HEK293 (cell line): Measurements from ENCODE around the gene BRF1.

Experiments used
- CTCF ChIA-PET: fragments of 350-600 bp; formaldehyde crosslinking; extraction: SDS; loops from one replicate; lab custom pipeline; 2021; ENCODE audit warnings: antibody characterized with exemption; lab: Yijun Ruan, JAX
- POLR2A ChIA-PET: fragments of 300-600 bp; formaldehyde crosslinking; extraction: SDS; loops from one replicate; lab custom pipeline; 2020; ENCODE audit warnings: antibody characterized with exemption, inconsistent platforms; lab: Yijun Ruan, JAX
- H3K27ac ChIP-seq: fragments of 200-500 bp; sonication (Bioruptor generic); 2 replicates; pipeline ENCODE4 v1.5.1; 2014; ENCODE audit warnings: low read depth, low read length, control low read depth, inconsistent platforms; ENCODE audit errors: extremely low read depth
- H3K36me3 ChIP-seq, 2 experiments: fragments of 200-500 bp in 1 of 2; sonication (Bioruptor generic) in 1 of 2; 1 replicate in 1 of 2; 2 replicates in 1 of 2; pipeline ENCODE4 v1.5.1; 2014 to 2017; ENCODE audit warnings: inconsistent platforms in 2 of 2, low read length in 2 of 2; ENCODE audit not compliant: control insufficient read depth in 2 of 2, insufficient read depth in 1 of 2
- H3K4me1 ChIP-seq: fragments of 200-500 bp; sonication (Bioruptor generic); 2 replicates; pipeline ENCODE4 v1.5.1; 2014; ENCODE audit warnings: mild to moderate bottlenecking, low read length, inconsistent platforms; ENCODE audit not compliant: control insufficient read depth, insufficient read depth
- H3K4me3 ChIP-seq: 2 replicates; pipeline ENCODE4 v1.5.1; 2011; ENCODE audit warnings: low read depth, mild to moderate bottlenecking, control low read depth, low read length, moderate library complexity
- H3K9me3 ChIP-seq: fragments of 200-500 bp; sonication (Bioruptor generic); 2 replicates; pipeline ENCODE4 v1.5.1; 2014; ENCODE audit warnings: low read depth, low read length, inconsistent platforms; ENCODE audit not compliant: control insufficient read depth, insufficient read depth
- GLIS1 ChIP-seq: fragments of 450-650 bp; formaldehyde crosslinking; IDR thresholded peaks from 2 replicates; pipeline ENCODE4 v1.5.1; 2016; ENCODE audit warnings: missing biosample characterization, missing genetic modification characterization
- GLIS2 ChIP-seq: fragments of 450-650 bp; formaldehyde crosslinking; IDR thresholded peaks from 2 replicates; pipeline ENCODE4 v1.5.1; 2016; ENCODE audit warnings: missing biosample characterization, missing genetic modification characterization
- HOXC10 ChIP-seq: sonication (generic); formaldehyde crosslinking; IDR thresholded peaks from 2 replicates; pipeline ENCODE4 v1.8.1; 2023; ENCODE audit warnings: mild to moderate bottlenecking, missing genetic modification reagents
- KLF10 ChIP-seq: fragments of 450-650 bp; IDR thresholded peaks from 2 replicates; pipeline ENCODE4 v1.5.1; 2018; ENCODE audit warnings: missing biosample characterization, mild to moderate bottlenecking, missing genetic modification characterization
- SP7 ChIP-seq: fragments of 450-650 bp; formaldehyde crosslinking; IDR thresholded peaks from 2 replicates; pipeline ENCODE4 v1.5.1; 2016; ENCODE audit warnings: missing biosample characterization, missing genetic modification characterization
- WT1 ChIP-seq: fragments of 450-650 bp; formaldehyde crosslinking; IDR thresholded peaks from 2 replicates; pipeline ENCODE4 v1.5.1; 2016; ENCODE audit warnings: missing biosample characterization, missing genetic modification characterization
- ZBTB48 ChIP-seq: fragments of 450-650 bp; formaldehyde crosslinking; IDR thresholded peaks from 2 replicates; pipeline ENCODE4 v1.5.1; 2016; ENCODE audit warnings: missing biosample characterization, missing genetic modification characterization
- ZNF114 ChIP-seq: fragments of 450-650 bp; formaldehyde crosslinking; IDR thresholded peaks from 2 replicates; pipeline ENCODE4 v1.5.0; 2017; ENCODE audit warnings: missing biosample characterization, missing genetic modification characterization
- ZNF138 ChIP-seq: fragments of 450-650 bp; formaldehyde crosslinking; IDR thresholded peaks from 2 replicates; pipeline ENCODE4 v1.5.1; 2016; ENCODE audit warnings: missing biosample characterization, missing genetic modification characterization, borderline replicate concordance
- ZNF214 ChIP-seq: fragments of 450-650 bp; formaldehyde crosslinking; IDR thresholded peaks from 2 replicates; pipeline ENCODE4 v1.5.1; 2017; ENCODE audit warnings: missing biosample characterization, mild to moderate bottlenecking, missing genetic modification characterization, borderline replicate concordance
- ZNF248 ChIP-seq: fragments of 450-650 bp; formaldehyde crosslinking; IDR thresholded peaks from 2 replicates; pipeline ENCODE4 v1.5.1; 2017; ENCODE audit warnings: missing biosample characterization, missing genetic modification characterization
- ZNF311 ChIP-seq: fragments of 450-650 bp; formaldehyde crosslinking; IDR thresholded peaks from 2 replicates; pipeline ENCODE4 v1.5.1; 2017; ENCODE audit warnings: missing biosample characterization, missing genetic modification characterization, borderline replicate concordance
- ZNF350 ChIP-seq: fragments of 450-650 bp; formaldehyde crosslinking; IDR thresholded peaks from 2 replicates; pipeline ENCODE4 v1.5.0; 2017; ENCODE audit warnings: missing biosample characterization, mild to moderate bottlenecking, missing genetic modification characterization
- ZNF362 ChIP-seq: fragments of 450-650 bp; formaldehyde crosslinking; IDR thresholded peaks from 2 replicates; pipeline ENCODE4 v1.5.1; 2016; ENCODE audit warnings: missing biosample characterization, missing genetic modification characterization
- ZNF404 ChIP-seq: fragments of 450-650 bp; formaldehyde crosslinking; IDR thresholded peaks from 2 replicates; pipeline ENCODE4 v1.5.1; 2017; ENCODE audit warnings: missing biosample characterization, missing genetic modification characterization
- ZNF677 ChIP-seq: fragments of 450-650 bp; IDR thresholded peaks from 2 replicates; pipeline ENCODE4 v1.5.0; 2018; ENCODE audit warnings: missing biosample characterization, mild to moderate bottlenecking, missing genetic modification characterization, moderate library complexity
- ZNF777 ChIP-seq: fragments of 450-650 bp; formaldehyde crosslinking; IDR thresholded peaks from 2 replicates; pipeline ENCODE4 v1.5.1; 2017; ENCODE audit warnings: missing biosample characterization, missing genetic modification characterization, borderline replicate concordance
- TF ChIP-seq, protein P1 (sequence below): fragments of 450-650 bp; formaldehyde crosslinking; IDR thresholded peaks from 2 replicates; pipeline ENCODE4 v1.5.1; 2017; ENCODE audit warnings: missing biosample characterization, mild to moderate bottlenecking, missing genetic modification characterization, moderate library complexity
- TF ChIP-seq, protein P2 (sequence below): fragments of 450-650 bp; formaldehyde crosslinking; IDR thresholded peaks from 2 replicates; pipeline ENCODE4 v1.5.1; 2017; ENCODE audit warnings: missing biosample characterization, missing genetic modification characterization

Gene BRF1

GRCh38 chr14:105229099-105229655, 71.6 kb downstream of the BRF1 start:
- peaks cover 5 to 29% of the 10 kb centered on the region in 2 experiments; a peak in 2 of 3 replicates for H3K36me3 ChIP-seq
- H3K4me1 ChIP-seq: no peaks in the 10 kb centered on the region
- TF ChIP-seq ZNF311: no peak
- no peak overlapping the region for H3K4me3 ChIP-seq
- ChIA-PET POLR2A (no interaction called here), CTCF (interaction anchor here (0.7 kb wide), 1 partner anchor 26 kb away, joined by 6 read pairs; no protein-coding TSS in a partner anchor)
- no peak overlapping the region for H3K27ac ChIP-seq
- H3K9me3 ChIP-seq: no peaks in the 10 kb centered on the region

- Histone ChIP-seq H3K4me1 (no peaks in the 10 kb centered on the region), H3K9me3 (no peaks in the 10 kb centered on the region), H3K36me3 (peaks cover 9 to 36% of the 10 kb centered on the region in 2 experiments; a peak in 2 of 3 replicates), H3K27ac (no peak overlapping the region), H3K4me3 (no peak overlapping the region)
- TF ChIP-seq, protein P1, sequence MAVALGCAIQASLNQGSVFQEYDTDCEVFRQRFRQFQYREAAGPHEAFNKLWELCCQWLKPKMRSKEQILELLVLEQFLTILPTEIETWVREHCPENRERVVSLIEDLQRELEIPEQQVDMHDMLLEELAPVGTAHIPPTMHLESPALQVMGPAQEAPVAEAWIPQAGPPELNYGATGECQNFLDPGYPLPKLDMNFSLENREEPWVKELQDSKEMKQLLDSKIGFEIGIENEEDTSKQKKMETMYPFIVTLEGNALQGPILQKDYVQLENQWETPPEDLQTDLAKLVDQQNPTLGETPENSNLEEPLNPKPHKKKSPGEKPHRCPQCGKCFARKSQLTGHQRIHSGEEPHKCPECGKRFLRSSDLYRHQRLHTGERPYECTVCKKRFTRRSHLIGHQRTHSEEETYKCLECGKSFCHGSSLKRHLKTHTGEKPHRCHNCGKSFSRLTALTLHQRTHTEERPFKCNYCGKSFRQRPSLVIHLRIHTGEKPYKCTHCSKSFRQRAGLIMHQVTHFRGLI (tag by site-specific recombination): peak; percentile 75; the same call in 1 of the 2 replicates
- no peak for TF ChIP-seq KLF10 (tag by site-specific recombination)
- TF ChIP-seq ZNF214 (tag by site-specific recombination): no peak
- CTCF ChIA-PET: interaction anchor here (0.7 to 0.8 kb wide), 2 partner anchors 25 to 27 kb away, joined by 4 to 6 read pairs; no protein-coding TSS in a partner anchor
- POLR2A ChIA-PET: interaction anchor here (0.6 kb wide), 1 partner anchor 8 kb away, joined by 3 read pairs; no protein-coding TSS in a partner anchor
Observed at GRCh38 chr14:105228562-105228961, 72.2 kb downstream of the BRF1 start.

DNA sequence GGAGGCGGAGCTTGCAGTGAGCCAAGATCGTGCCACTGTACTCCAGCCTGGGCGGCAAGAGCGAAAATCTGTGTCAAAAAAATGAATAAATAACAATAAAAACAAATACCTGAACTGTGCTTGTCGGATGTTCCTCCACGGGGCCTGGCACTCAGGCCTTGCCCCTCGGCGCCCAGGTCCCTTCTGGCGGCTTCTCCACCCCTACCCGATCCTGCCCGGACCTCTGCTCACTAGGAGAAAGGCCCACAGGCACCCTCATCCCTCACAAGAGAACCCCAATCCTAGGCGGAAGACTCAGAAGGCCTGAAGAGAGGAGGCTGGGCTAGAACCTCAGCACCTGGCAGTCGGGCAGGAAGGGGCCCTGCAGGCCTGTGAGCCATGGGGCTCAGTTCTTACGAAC, 73.5 kb downstream of the BRF1 start:
- POLR2A ChIA-PET: no interaction called here

GRCh38 chr14:105226198-105226597, 74.6 kb downstream of the BRF1 start:
- no peaks in the 10 kb centered on the region for H3K4me1 ChIP-seq
- no peak overlapping the region for H3K27ac ChIP-seq
- no peak overlapping the region for H3K4me3 ChIP-seq
- POLR2A ChIA-PET: interaction anchor here (0.6 kb wide), 1 partner anchor 98 kb away, joined by 6 read pairs; no protein-coding TSS in a partner anchor
- no peak for TF ChIP-seq ZNF777 (tag by site-specific recombination)
- no peak for TF ChIP-seq ZNF404 (tag by site-specific recombination)
- TF ChIP-seq GLIS1 (tag by site-specific recombination): no peak
- TF ChIP-seq SP7 (tag by site-specific recombination): no peak
- H3K9me3 ChIP-seq: no peaks in the 10 kb centered on the region
- CTCF ChIA-PET: no interaction called here
- peaks cover 9 to 50% of the 10 kb centered on the region in 2 experiments; a peak in 2 of 3 replicates for H3K36me3 ChIP-seq

More for the DNA sequence above, 73.5 kb downstream of the BRF1 start:
- peak overlapping the region; percentile 16; the same call in 1 of the 2 replicates for H3K27ac ChIP-seq
- CTCF ChIA-PET: interaction anchor here (0.7 kb wide), 1 partner anchor 55 kb away, joined by 3 read pairs; no protein-coding TSS in a partner anchor
- H3K4me3 ChIP-seq: no peak overlapping the region
- no peak for TF ChIP-seq ZNF138 (tag by site-specific recombination)
- TF ChIP-seq, protein P2, sequence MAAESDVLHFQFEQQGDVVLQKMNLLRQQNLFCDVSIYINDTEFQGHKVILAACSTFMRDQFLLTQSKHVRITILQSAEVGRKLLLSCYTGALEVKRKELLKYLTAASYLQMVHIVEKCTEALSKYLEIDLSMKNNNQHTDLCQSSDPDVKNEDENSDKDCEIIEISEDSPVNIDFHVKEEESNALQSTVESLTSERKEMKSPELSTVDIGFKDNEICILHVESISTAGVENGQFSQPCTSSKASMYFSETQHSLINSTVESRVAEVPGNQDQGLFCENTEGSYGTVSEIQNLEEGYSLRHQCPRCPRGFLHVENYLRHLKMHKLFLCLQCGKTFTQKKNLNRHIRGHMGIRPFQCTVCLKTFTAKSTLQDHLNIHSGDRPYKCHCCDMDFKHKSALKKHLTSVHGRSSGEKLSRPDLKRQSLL: no peak
- TF ChIP-seq ZNF362 (tag by site-specific recombination): no peak
- TF ChIP-seq ZNF350 (tag by site-specific recombination): no peak
- TF ChIP-seq ZNF677: no peak
- no peak for TF ChIP-seq ZNF248 (tag by site-specific recombination)
- TF ChIP-seq ZBTB48 (tag by site-specific recombination): no peak
- no peak for TF ChIP-seq GLIS2 (tag by site-specific recombination)
- no peak for TF ChIP-seq ZNF114
- no peak for TF ChIP-seq WT1 (tag by site-specific recombination)
- no peak for TF ChIP-seq HOXC10
- peaks cover 9 to 42% of the 10 kb centered on the region in 2 experiments; a peak in 2 of 3 replicates for H3K36me3 ChIP-seq
- H3K4me1 ChIP-seq: no peaks in the 10 kb centered on the region
- no peaks in the 10 kb centered on the region for H3K9me3 ChIP-seq
